Measurements from ENCODE around the gene PLPP1. TPM values are rescaled to one million over a fixed set of nuclear protein-coding genes. Genes with fewer than 3 reads are reported as not detected.

Gene PLPP1
- total RNA-seq, 1 donor from 2014 or later: 38.9 TPM

- Mint-ChIP-seq H3K27me3 (ENCODE audit: unreplicated experiment) (no peaks in the 10 kb centered on the region), H3K4me1 (ENCODE audit: unreplicated experiment) (peaks cover 34% of the 10 kb centered on the region), H3K9me3 (ENCODE audit: unreplicated experiment) (no peaks in the 10 kb centered on the region), H3K27ac (ENCODE audit: unreplicated experiment) (peak overlapping the region; percentile 73), H3K4me3 (ENCODE audit: unreplicated experiment) (no peak overlapping the region), H3K36me3 (ENCODE audit: unreplicated experiment) (peaks cover 8% of the 10 kb centered on the region)
- DNase-seq (ENCODE audit: extremely low spot score, unreplicated experiment): no peak
- no peak for TF ChIP-seq CTCF (IDR thresholded peaks at IDR 0.05)
Measured at GRCh38 chr5:55446640-55447351, 88.0 kb downstream of the PLPP1 start.

- peaks cover 31% of the 10 kb centered on the region for H3K4me1 Mint-ChIP-seq (ENCODE audit: unreplicated experiment)
Measured at GRCh38 chr5:55445791-55446190, 89.0 kb downstream of the PLPP1 start.

GRCh38 chr5:55441954-55442353 is 92.8 kb downstream of the PLPP1 start:
- H3K4me1 Mint-ChIP-seq (ENCODE audit: unreplicated experiment): peaks cover 52% of the 10 kb centered on the region
- DNase-seq (ENCODE audit: extremely low spot score, unreplicated experiment): no peak
- H3K27ac Mint-ChIP-seq (ENCODE audit: unreplicated experiment): no peak overlapping the region
- no peak overlapping the region for H3K4me3 Mint-ChIP-seq (ENCODE audit: unreplicated experiment)
- no peaks in the 10 kb centered on the region for H3K9me3 Mint-ChIP-seq (ENCODE audit: unreplicated experiment)
- peaks cover 2% of the 10 kb centered on the region for H3K36me3 Mint-ChIP-seq (ENCODE audit: unreplicated experiment)
- TF ChIP-seq CTCF (IDR thresholded peaks at IDR 0.05): no peak
- no peaks in the 10 kb centered on the region for H3K27me3 Mint-ChIP-seq (ENCODE audit: unreplicated experiment)

More at GRCh38 chr5:55445791-55446190, 89.0 kb downstream of the PLPP1 start:
- H3K27ac Mint-ChIP-seq (ENCODE audit: unreplicated experiment): peak overlapping the region; percentile 73
- no peak overlapping the region for H3K4me3 Mint-ChIP-seq (ENCODE audit: unreplicated experiment)
- no peaks in the 10 kb centered on the region for H3K27me3 Mint-ChIP-seq (ENCODE audit: unreplicated experiment)
- H3K36me3 Mint-ChIP-seq (ENCODE audit: unreplicated experiment): peaks cover 4% of the 10 kb centered on the region
- no peak for TF ChIP-seq CTCF (IDR thresholded peaks at IDR 0.05)
- H3K9me3 Mint-ChIP-seq (ENCODE audit: unreplicated experiment): no peaks in the 10 kb centered on the region
- no peak for DNase-seq (ENCODE audit: extremely low spot score, unreplicated experiment)

- peaks cover 50% of the 10 kb centered on the region for H3K4me1 Mint-ChIP-seq (ENCODE audit: unreplicated experiment)
- H3K9me3 Mint-ChIP-seq (ENCODE audit: unreplicated experiment): peaks cover 2% of the 10 kb centered on the region
- TF ChIP-seq CTCF (IDR thresholded peaks at IDR 0.05): no peak
- H3K27me3 Mint-ChIP-seq (ENCODE audit: unreplicated experiment): no peaks in the 10 kb centered on the region
- no peak overlapping the region for H3K4me3 Mint-ChIP-seq (ENCODE audit: unreplicated experiment)
- no peak for DNase-seq (ENCODE audit: extremely low spot score, unreplicated experiment)
- H3K36me3 Mint-ChIP-seq (ENCODE audit: unreplicated experiment): peaks cover 5% of the 10 kb centered on the region
- H3K27ac Mint-ChIP-seq (ENCODE audit: unreplicated experiment): no peak overlapping the region
Measured at GRCh38 chr5:55441107-55441771, 93.5 kb downstream of the PLPP1 start.

- H3K27ac Mint-ChIP-seq (ENCODE audit: unreplicated experiment): peak overlapping the region; percentile 90
- peaks cover 46% of the 10 kb centered on the region for H3K4me1 Mint-ChIP-seq (ENCODE audit: unreplicated experiment)
- peaks cover 7% of the 10 kb centered on the region for H3K9me3 Mint-ChIP-seq (ENCODE audit: unreplicated experiment)
- DNase-seq (ENCODE audit: extremely low spot score, unreplicated experiment): no peak
- no peak overlapping the region for H3K4me3 Mint-ChIP-seq (ENCODE audit: unreplicated experiment)
- no peak for TF ChIP-seq CTCF (IDR thresholded peaks at IDR 0.05)
- peaks cover 10% of the 10 kb centered on the region for H3K36me3 Mint-ChIP-seq (ENCODE audit: unreplicated experiment)
- H3K27me3 Mint-ChIP-seq (ENCODE audit: unreplicated experiment): no peaks in the 10 kb centered on the region
Measured at GRCh38 chr5:55440188-55440646, 94.5 kb downstream of the PLPP1 start.

All from osteocyte (in vitro differentiated cells).